Upper lobe of left lung (tissue), 6 donors: Measurements from ENCODE around the gene FAM53B. TPM values are rescaled to one million over a fixed set of nuclear protein-coding genes. Genes with fewer than 3 reads are reported as not detected.

Experiments
- ATAC-seq, 2 donors: fragments of 200-7000 bp; cut with Tn5 transposase; one replicate each; pipeline ENCODE4 v1.9.1; 2022; ENCODE audit warnings: mild to moderate bottlenecking in 2 of 2, moderate library complexity in 2 of 2; ENCODE audit not compliant: low FRiP score in 2 of 2
- DNase-seq, 2 donors: peaks; one replicate each; pipeline ENCODE4 v3.0.0-alpha.2; 2019 to 2020
- H3K27ac ChIP-seq, 4 donors: fragments of 200-600 bp; sonication (generic); one replicate each; pipeline ENCODE4 v1.5.1; 2016 to 2019
- H3K27me3 ChIP-seq, 4 donors: fragments of 200-600 bp; sonication (generic); one replicate each; pipeline ENCODE4 v1.5.1; 2017 to 2019
- H3K36me3 ChIP-seq, 4 donors: fragments of 200-600 bp; sonication (generic); one replicate each; pipeline ENCODE4 v1.5.1; 2016 to 2019
- H3K4me1 ChIP-seq, 4 donors: fragments of 200-600 bp; sonication (generic); one replicate each; pipeline ENCODE4 v1.5.1; 2018 to 2019
- H3K4me3 ChIP-seq, 4 donors: fragments of 200-600 bp; sonication (generic); one replicate each; pipeline ENCODE4 v1.5.1; 2017 to 2019; ENCODE audit warnings: mild to moderate bottlenecking in 2 of 4, moderate library complexity in 1 of 4
- H3K9me3 ChIP-seq, 4 donors: fragments of 200-600 bp; sonication (generic); one replicate each; pipeline ENCODE4 v1.5.1; 2018 to 2019
- CTCF ChIP-seq, 6 experiments: fragments of 450-650 bp in 4 of 6; fragments of 200-600 bp in 2 of 6; sonication (generic) in 2 of 6; IDR thresholded peaks; one replicate each; pipeline ENCODE4 v1.5.1; 2016 to 2019; ENCODE audit warnings: antibody characterized with exemption in 6 of 6
- EP300 ChIP-seq, 4 donors: sonication (generic); formaldehyde crosslinking; IDR thresholded peaks; one replicate each; pipeline ENCODE4 v1.5.1; 2017; ENCODE audit warnings: antibody characterized with exemption in 4 of 4, control low read depth in 2 of 4
- POLR2A ChIP-seq, 4 donors: fragments of 450-650 bp; IDR thresholded peaks; one replicate each; pipeline ENCODE4 v1.5.1; 2016 to 2017; ENCODE audit warnings: antibody characterized with exemption in 4 of 4, mild to moderate bottlenecking in 2 of 4
- POLR2AphosphoS5 ChIP-seq, 2 donors: sonication (generic); formaldehyde crosslinking; IDR thresholded peaks; one replicate each; pipeline ENCODE4 v1.5.1; 2017; ENCODE audit warnings: antibody characterized with exemption in 2 of 2
- WGBS, 2 donors: methylation state at CpG; one replicate each; pipeline ENCODE4 v1.1.5; 2017 to 2018; 5-methylcytosine and 5-hydroxymethylcytosine counted together
- total RNA-seq, 6 donors: library from RNA; depleted of rRNA in 4 of 6; stranded (reverse); fragments of >200 nt in 4 of 6; gene quantifications; one replicate each; pipeline versions ENCODE4 v1.1.0 to v1.2.1, GENCODE V29; 2016 to 2021
- donor health status: DM: no; HTN: no; CAD: no; lungs with moderate emphysema.
- donor health status: DM: no; HTN: yes; CAD: no; lungs with severe emphysema.

FAM53B gene
- total RNA-seq, 6 donors from 2014 or later, result 35.8 to 62.5 (median 47.8) TPM

- 85 to 97% methylated on average over 22 to 29 of the region's 30 CpGs for whole genome bisulfite sequencing, 2 donors
- no peaks in the 10 kb centered on the region for H3K9me3 ChIP-seq
- H3K27me3 ChIP-seq, result no peaks in the 10 kb centered on the region
- H3K27ac ChIP-seq, result peak overlapping the region in 1 of 4 donors; percentile 86
- no peaks in the 10 kb centered on the region for H3K36me3 ChIP-seq
- DNase-seq (peak in 1 of 2 donors; percentile 80), ATAC-seq (no peak)
- peaks cover 69 to 94% (median 85%) of the 10 kb centered on the region in 4 donors for H3K4me1 ChIP-seq
- TF ChIP-seq EP300 (IDR thresholded peaks at IDR 0.05) (no peak), POLR2AphosphoS5 (IDR thresholded peaks at IDR 0.05) (no peak), CTCF (IDR thresholded peaks at IDR 0.05) (no peak), POLR2A (IDR thresholded peaks at IDR 0.05) (no peak)
- H3K4me3 ChIP-seq, result no peak overlapping the region
These were observed 100.7 kb downstream of the FAM53B start for GRCh38 chr10:124643330-124644009.

GRCh38 chr10:124642088-124642710 lies 102.0 kb downstream of the FAM53B start:
- ATAC-seq (no peak), DNase-seq (peak in 1 of 2 donors; percentile 88)
- Histone ChIP-seq H3K4me1 (peaks cover 56 to 91% (median 80%) of the 10 kb centered on the region in 4 donors), H3K9me3 (no peaks in the 10 kb centered on the region), H3K27ac (peak overlapping the region; percentile 76 to 86 (median 79)), H3K36me3 (no peaks in the 10 kb centered on the region), H3K27me3 (no peaks in the 10 kb centered on the region), H3K4me3 (no peak overlapping the region)
- 71 to 100% methylated on average over 9 to 20 of the region's 20 CpGs for WGBS, 2 donors
- TF ChIP-seq POLR2A (IDR thresholded peaks at IDR 0.05), result no peak
- TF ChIP-seq POLR2AphosphoS5 (IDR thresholded peaks at IDR 0.05), result peak in 1 of 2 donors; percentile 5
- peak in 1 of 6 experiments; percentile 23 for TF ChIP-seq CTCF (IDR thresholded peaks at IDR 0.05)

- 56 to 75% methylated on average over 14 to 15 of the region's 15 CpGs for WGBS, 2 donors
- H3K9me3 ChIP-seq, result no peaks in the 10 kb centered on the region
- peak overlapping the region; percentile 76 to 86 (median 79) for H3K27ac ChIP-seq
- peak in 1 of 2 donors; percentile 25 for TF ChIP-seq POLR2AphosphoS5 (IDR thresholded peaks at IDR 0.05)
- TF ChIP-seq CTCF (IDR thresholded peaks at IDR 0.05), result no peak
- peak in 1 of 4 donors; percentile 9 for TF ChIP-seq POLR2A (IDR thresholded peaks at IDR 0.05)
- no peaks in the 10 kb centered on the region for H3K27me3 ChIP-seq
- H3K4me3 ChIP-seq, result no peak overlapping the region
- H3K4me1 ChIP-seq, result peaks cover 49 to 90% (median 77%) of the 10 kb centered on the region in 4 donors
- ATAC-seq (peak; percentile 60 to 69), DNase-seq (peak in 1 of 2 donors; percentile 74)
- H3K36me3 ChIP-seq, result no peaks in the 10 kb centered on the region
These were observed 102.7 kb downstream of the FAM53B start for GRCh38 chr10:124641282-124642087.

GRCh38 chr10:124640538-124641231 lies 103.5 kb downstream of the FAM53B start:
- DNase-seq, result peak; percentile 64 to 89
- H3K9me3 ChIP-seq, result no peaks in the 10 kb centered on the region
- H3K36me3 ChIP-seq, result no peaks in the 10 kb centered on the region
- H3K27me3 ChIP-seq, result no peaks in the 10 kb centered on the region
- TF ChIP-seq EP300 (IDR thresholded peaks at IDR 0.05) (no peak), CTCF (IDR thresholded peaks at IDR 0.05) (no peak), POLR2A (IDR thresholded peaks at IDR 0.05) (no peak), POLR2AphosphoS5 (IDR thresholded peaks at IDR 0.05) (peak in 1 of 2 donors; percentile 34)
- peak; percentile 35 to 74 for ATAC-seq
- 31 to 34% methylated on average over 19 to 20 of the region's 20 CpGs for WGBS, 2 donors
- peak overlapping the region; percentile 76 to 86 (median 79) for H3K27ac ChIP-seq
- peaks cover 41 to 83% (median 69%) of the 10 kb centered on the region in 4 donors for H3K4me1 ChIP-seq
- no peak overlapping the region for H3K4me3 ChIP-seq
